SK-N-MC (cell line): ENCODE measurements around the gene EMP1.

Source experiments
- EZH2 ChIP-seq: fragments of 200-600 bp; sonication (generic); IDR thresholded peaks from one replicate; pipeline ENCODE4 v1.6.1; 2017; ENCODE audit warnings: antibody characterized with exemption
- FOXP2 ChIP-seq: optimal IDR thresholded peaks from 2 replicates; pipeline ENCODE3; 2011; ENCODE audit warnings: mild to moderate bottlenecking, moderate library complexity; ENCODE audit not compliant: insufficient read depth; ENCODE audit errors: extremely low read length, control extremely low read depth
- POLR2AphosphoS5 ChIP-seq: IDR thresholded peaks from 2 replicates; pipeline ENCODE4 v1.6.1; 2012; ENCODE audit warnings: mild to moderate bottlenecking, low read depth, low read length, borderline replicate concordance

DNA sequence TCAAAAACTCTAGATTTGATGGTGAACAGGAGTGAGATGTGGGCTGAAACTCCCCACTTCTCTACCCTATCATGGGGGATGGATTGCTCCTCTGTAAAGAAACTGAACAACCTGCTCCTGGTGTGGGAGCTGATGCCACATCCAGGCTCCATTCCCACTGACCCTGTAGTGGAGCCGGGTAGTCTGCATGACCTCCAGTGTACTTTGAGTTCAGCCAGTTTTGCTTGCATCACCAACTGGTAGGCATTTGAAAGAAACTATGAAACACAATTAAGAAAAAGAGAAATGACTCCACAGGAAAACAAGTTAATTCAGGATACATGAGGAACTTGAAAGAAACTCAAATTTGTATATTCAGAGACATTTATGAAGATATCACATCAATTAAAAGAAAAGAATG lies 27.3 kb upstream of the EMP1 start:
- TF ChIP-seq EZH2 (no peak), POLR2AphosphoS5 (no peak), FOXP2 (no peak)
